Skin of body (tissue), 2 donors: Measurements from ENCODE around the gene DBNL. TPM values are rescaled to one million over a fixed set of nuclear protein-coding genes. Genes with fewer than 3 reads are reported as not detected.

Source experiments
- DNase-seq: peaks from one replicate; lab custom pipeline; 2025; lab: John Stamatoyannopoulos, UW
- total RNA-seq: library from RNA; depleted of rRNA; stranded (reverse); fragments of >200 nt; gene quantifications from one replicate; pipeline ENCODE4 v1.2.3, GENCODE V29; 2014

The DBNL gene
- total RNA-seq, 1 donor from 2014 or later, result 47.2 TPM

GRCh38 chr7:44061645-44062179 is 17.2 kb downstream of the DBNL start:
- no peak for DNase-seq

DNA sequence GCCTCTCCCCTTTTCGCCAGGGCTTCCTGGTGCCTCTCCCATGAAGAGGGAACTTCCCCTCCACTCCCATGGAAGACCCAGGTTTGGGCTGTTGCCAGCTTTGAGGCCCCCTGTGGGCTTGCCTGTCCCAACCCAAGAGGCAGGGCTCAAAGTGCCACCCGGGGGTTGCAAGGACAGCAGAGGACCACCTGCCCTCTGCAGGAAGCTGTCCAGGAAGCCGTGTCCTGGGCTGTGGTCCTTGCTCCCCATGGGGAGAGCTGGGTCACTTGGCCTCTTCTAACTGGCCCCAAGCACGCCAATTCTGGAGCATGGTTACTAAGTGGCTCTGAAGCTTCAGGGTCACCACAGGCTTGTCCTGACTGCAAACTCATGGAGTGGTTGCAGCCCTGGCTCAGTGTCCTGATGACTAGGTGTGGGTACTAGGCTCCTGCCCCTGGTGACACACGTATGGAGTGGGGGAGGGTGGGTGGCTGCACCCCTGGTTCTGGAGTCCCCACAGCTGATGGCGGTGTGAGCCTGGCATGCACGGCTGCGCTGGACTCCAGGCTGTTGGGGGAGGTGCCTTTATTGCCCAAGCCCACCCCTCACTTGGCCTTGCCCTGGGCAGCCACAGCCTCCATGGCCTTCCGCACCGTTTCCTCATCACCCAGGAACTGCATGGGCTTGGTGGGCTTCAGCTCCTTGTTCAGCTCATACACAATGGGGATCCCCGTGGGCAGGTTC is 17.8 kb downstream of the DBNL start:
- no peak for DNase-seq

- DNase-seq, result no peak
These were observed 18.4 kb downstream of the DBNL start for GRCh38 chr7:44062903-44063295.

GRCh38 chr7:44063547-44063893 is 19.0 kb downstream of the DBNL start:
- no peak for DNase-seq

DNA sequence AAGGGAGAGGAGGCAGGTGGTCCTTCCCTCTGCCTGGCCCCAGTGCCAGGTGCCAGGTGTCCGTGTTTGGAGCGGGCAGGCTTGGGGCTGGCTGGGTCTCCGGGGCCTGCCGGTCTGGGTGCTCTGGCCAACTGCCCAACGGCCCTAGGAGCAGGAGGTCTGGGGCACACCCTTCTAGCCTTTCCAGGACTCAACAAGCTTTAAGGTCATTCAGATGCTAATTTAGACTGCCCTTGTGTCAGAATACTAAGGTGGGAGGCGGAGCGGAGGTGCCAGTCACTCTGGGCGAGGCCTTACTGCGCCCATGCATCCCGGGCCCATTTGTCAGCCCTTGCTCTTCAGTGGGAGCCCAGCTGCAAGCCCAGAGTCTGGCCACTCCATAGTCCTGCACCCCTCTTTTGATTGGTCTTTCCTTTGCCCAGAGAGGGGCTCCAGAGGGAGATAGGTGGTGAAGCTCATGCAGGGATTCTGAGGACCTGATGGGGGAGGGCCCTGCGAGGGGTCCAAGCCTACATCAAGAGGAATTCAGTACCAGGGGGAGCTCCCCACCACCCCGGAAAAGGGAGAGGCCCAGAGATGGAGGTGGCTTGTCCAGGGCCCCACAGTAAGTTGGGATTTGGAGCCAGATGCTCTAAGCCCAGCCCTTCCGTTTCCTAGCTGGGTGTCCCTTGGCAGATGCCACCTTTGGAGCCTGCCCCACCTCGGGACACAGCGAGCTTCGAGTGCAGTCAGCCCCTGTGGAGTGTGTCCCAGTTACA is 19.6 kb downstream of the DBNL start:
- no peak for DNase-seq

DNA sequence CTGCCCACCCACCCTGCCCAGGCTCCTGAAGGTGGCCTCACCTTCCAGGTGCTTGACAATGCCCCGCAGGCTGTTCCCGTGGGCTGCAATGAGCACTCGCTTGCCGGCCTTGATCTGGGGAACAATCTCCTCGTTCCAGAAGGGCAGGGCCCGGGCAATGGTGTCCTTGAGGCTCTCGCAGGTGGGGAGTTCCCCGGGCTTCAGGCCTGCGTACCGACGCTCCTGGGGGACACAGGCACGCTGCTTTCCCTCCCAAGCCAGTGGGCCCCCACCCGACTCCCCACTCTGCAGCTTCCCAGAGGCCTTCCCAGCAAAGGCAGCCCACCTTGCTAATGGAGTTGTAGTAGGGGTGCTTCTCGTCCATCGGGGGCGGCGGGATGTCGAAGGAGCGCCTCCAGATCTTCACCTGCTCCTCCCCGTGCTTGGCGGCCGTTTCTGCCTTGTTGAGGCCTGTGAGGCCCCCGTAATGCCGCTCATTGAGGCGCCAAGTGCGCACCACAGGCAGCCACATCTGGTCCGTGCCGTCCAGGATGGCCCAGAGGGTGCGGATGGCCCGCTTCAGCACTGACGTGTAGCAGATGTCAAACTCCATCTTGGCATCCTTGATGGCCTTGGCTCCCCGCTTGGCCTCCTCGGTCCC is 20.4 kb downstream of the DBNL start:
- DNase-seq, result no peak

GRCh38 chr7:44065431-44066110 is 21.1 kb downstream of the DBNL start, which contains the start of gene PGAM2:
PGAM2 (minus strand) TSS chr7:44065567; CDS start chr7:44065529, 38 bp downstream.
- DNase-seq, result no peak

GRCh38 chr7:44066111-44066460 is 21.6 kb downstream of the DBNL start:
- DNase-seq, result no peak

DNA sequence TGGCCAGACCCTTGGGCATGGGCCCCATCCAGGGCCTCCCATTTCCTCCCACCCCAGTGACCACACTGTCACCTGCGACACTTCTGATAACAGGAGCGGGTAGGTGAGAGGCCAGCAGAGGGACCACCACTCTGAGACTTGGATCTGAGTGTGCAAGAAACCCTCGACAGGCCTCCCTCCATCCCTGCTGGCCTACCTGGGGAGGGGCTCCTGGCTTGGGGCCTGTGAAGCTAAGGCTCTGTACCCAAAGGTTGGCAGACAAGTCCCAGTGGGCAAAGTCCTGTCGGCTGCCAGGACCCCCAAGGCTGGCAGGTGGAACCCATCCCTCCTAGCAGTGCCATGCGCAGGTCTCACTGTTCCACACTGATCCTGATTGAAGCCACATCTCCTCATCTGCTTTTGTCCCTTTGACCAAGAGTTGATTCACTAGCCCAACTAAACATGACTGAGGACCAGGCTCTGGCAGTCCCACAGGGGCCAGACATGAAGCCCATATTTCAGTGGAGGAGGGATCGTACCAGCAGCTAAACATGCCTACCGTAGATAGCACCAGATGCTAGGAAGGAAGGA is 22.1 kb downstream of the DBNL start:
- no peak for DNase-seq

DNA sequence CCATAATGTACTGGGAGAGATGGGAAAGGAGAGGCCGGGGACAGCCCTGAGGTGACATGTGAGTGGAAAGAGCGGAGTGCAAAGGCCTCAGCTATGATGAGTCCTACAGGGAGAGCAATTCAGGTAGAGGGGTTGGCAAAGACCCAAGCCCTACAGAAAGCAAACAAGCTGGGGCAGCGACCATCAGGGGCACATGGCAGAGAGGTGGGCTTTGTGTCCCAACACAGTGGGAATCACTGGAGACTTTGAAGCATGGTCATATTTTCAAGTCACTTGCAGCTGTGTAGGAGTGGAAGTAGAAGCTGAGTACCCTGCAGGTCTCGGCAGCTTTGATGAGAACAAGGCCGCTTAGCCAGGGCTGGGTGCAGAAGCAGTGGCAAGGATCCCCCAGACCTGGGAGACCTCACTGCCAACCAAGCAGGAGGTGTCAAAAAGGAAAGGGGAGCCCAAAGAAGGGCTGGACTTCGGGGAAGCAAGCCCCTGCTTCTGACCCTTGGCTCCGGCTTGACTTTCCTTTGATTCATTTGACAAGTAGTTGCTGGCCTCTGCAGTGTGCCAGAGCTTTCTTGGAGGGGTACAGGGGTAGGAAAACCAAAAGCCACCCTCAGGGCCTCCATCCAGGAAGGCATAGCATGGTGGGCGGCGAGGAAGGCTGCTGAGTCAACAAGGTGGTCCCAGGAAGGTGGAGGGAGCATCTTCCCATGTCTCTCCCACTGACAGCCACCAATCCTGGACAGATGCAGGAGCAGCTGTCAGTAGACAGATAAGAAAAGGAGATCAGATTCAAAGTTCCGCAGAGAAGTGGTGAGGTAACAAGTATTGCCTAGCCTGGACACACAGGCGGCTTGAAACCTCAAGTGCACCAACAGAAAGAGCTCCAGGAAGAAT is 22.8 kb downstream of the DBNL start:
- no peak for DNase-seq

GRCh38 chr7:44068054-44068453 is 23.6 kb downstream of the DBNL start:
- DNase-seq, result no peak

- no peak for DNase-seq
These were observed 27.3 kb downstream of the DBNL start for GRCh38 chr7:44071726-44072363.

GRCh38 chr7:44072364-44073231 is 28.1 kb downstream of the DBNL start:
- DNase-seq, result peak; percentile 15

DNA sequence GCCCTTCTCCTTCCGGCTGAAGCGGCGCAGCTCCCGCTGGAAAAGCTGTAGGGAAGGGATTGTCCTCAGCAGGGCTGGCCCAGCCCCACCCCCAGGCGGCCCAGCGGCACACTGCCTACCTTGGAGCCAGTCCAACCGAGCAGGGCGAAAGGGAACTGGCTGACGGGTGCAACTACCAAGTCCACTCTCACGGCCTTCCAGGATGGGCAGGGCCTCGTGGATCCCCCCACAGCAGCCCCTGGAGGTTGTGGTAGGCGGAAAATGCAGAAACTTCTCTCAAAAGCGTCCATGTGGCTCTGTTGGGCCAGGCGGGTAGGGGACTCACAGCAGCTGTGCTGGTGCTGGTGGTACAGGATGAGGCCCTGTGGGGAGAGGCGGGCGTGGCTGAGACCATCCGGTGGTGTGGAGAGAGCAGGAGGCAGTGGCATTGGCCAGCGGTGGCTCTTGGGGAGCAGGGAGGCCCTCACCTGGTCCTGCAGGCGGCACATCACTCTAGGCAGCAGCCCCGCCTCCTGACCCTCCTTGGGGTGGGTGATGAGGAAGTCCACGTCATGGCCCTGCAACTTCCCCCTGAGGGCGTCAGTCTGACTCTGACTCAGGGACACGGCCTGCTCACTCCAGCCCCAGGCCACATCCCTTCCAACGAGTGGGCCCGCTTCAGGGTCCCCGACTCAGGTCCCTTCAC is 29.3 kb downstream of the DBNL start:
- DNase-seq, result no peak

DNA sequence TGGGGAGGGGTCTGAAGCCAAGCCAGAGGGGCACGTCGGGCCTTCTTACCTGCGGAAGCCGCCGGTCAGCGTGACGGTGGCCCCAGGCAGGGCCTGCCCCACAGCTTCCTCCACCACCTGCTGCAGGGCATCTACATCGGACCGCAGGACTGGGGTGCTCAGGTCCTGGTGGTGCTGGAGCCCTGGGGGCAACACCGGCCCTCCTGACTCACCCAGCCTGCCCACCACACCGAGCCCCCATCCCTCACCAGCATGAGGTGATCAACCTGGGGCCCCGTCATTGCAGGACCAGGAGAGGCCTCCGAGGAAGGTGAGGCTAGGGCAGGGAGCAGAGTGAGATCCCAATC is 29.8 kb downstream of the DBNL start:
- DNase-seq, result no peak

GRCh38 chr7:44075296-44076075 is 31.0 kb downstream of the DBNL start:
- no peak for DNase-seq

GRCh38 chr7:44076101-44076895 is 31.8 kb downstream of the DBNL start:
- no peak for DNase-seq
